ENCODE measurements around the gene CFAP221.

DNA sequence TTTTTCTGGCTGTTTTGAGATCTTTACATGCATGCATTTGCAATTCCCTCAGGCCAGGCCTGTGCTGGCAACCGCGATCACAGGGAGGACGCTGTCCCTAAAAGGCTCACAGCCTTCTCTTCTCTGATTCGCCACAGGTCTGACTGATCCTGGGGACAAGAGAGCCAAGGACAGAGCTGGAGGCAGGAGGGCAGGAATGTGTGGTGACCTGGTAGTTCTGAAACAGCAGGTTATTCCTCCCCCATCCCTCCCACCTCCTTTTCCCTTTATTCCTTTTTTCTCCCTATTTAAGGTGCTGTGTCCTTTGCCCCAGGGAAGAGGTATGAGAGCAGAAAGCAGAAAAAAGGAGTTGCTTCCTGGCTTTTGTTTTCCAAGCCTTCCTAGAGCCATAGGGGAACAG, 156.6 kb downstream of the CFAP221 start:
- TF ChIP-seq GATA2 (IDR thresholded peaks at IDR 0.05; ENCODE audit: low read depth, low read length), result no peak
- no peak for TF ChIP-seq GATA3 (IDR thresholded peaks at IDR 0.05; ENCODE audit: low read depth, low read length)

All from SH-SY5Y (cell line).